GM23338 (cell line): Measurements from ENCODE around the gene PPIC. TPM values are rescaled to one million over a fixed set of nuclear protein-coding genes. Genes with fewer than 3 reads are reported as not detected.

Experiments
- ATAC-seq: fragments of 200-7000 bp; cut with Tn5 transposase; 3 replicates; pipeline ENCODE4 v1.9.1; 2020
- DNase-seq: peaks from one replicate; pipeline ENCODE4 v3.0.0-alpha.2; 2015; ENCODE audit warnings: low spot score
- H2AFZ ChIP-seq: fragments of 200-600 bp; sonication (generic); 2 replicates; pipeline ENCODE4 v1.8.0; 2016; ENCODE audit warnings: antibody characterized with exemption, mild to moderate bottlenecking, moderate library complexity
- H3F3A ChIP-seq: fragments of 200-600 bp; sonication (generic); replicated peaks from 2 replicates; pipeline ENCODE4 v1.8.0; 2017; ENCODE audit warnings: antibody characterized with exemption, mixed run types, low read depth
- H3K27ac ChIP-seq: fragments of 200-600 bp; sonication (generic); 2 replicates; pipeline ENCODE4 v1.6.1; 2016; ENCODE audit warnings: low read depth
- H3K27me3 ChIP-seq: fragments of 200-600 bp; sonication (generic); 2 replicates; pipeline ENCODE4 v1.8.0; 2016; ENCODE audit warnings: mild to moderate bottlenecking, mixed run types, moderate library complexity; ENCODE audit not compliant: insufficient read depth
- H3K36me3 ChIP-seq: fragments of 200-600 bp; sonication (generic); 2 replicates; pipeline ENCODE4 v1.8.0; 2016; ENCODE audit warnings: mild to moderate bottlenecking; ENCODE audit not compliant: insufficient read depth
- H3K4me1 ChIP-seq: fragments of 200-600 bp; sonication (generic); 2 replicates; pipeline ENCODE4 v1.8.0; 2016; ENCODE audit warnings: mild to moderate bottlenecking, moderate library complexity; ENCODE audit not compliant: insufficient read depth
- H3K4me2 ChIP-seq: fragments of 200-600 bp; sonication (generic); 2 replicates; pipeline ENCODE4 v1.7.1; 2017; ENCODE audit warnings: mixed run types
- H3K4me3 ChIP-seq: fragments of 200-600 bp; sonication (generic); 2 replicates; pipeline ENCODE4 v1.6.1; 2016; ENCODE audit warnings: mixed run types
- H3K79me2 ChIP-seq: fragments of 200-600 bp; sonication (generic); replicated peaks from 2 replicates; pipeline ENCODE4 v1.8.0; 2017; ENCODE audit warnings: mild to moderate bottlenecking; ENCODE audit not compliant: insufficient read depth
- H3K9me2 ChIP-seq: fragments of 200-600 bp; sonication (generic); 2 replicates; pipeline ENCODE4 v1.8.0; 2017; ENCODE audit not compliant: insufficient read depth
- H4K20me1 ChIP-seq: fragments of 200-600 bp; sonication (generic); replicated peaks from 2 replicates; pipeline ENCODE4 v1.8.0; 2017; ENCODE audit warnings: mild to moderate bottlenecking; ENCODE audit not compliant: insufficient read depth
- H3K27ac Mint-ChIP-seq: 2 replicates; pipeline ENCODE4 v1.8.0; 2020; ENCODE audit warnings: inconsistent platforms, mild to moderate bottlenecking, moderate library complexity, mixed read lengths
- H3K27me3 Mint-ChIP-seq: 3 replicates; pipeline ENCODE4 v1.8.0; 2022; ENCODE audit warnings: low read depth, mild to moderate bottlenecking, moderate library complexity, mixed read lengths, inconsistent platforms; ENCODE audit not compliant: insufficient read depth, poor library complexity
- H3K36me3 Mint-ChIP-seq: 3 replicates; pipeline ENCODE4 v1.8.0; 2021; ENCODE audit warnings: low read depth, mild to moderate bottlenecking, inconsistent platforms, moderate library complexity, mixed read lengths
- H3K4me1 Mint-ChIP-seq: 3 replicates; pipeline ENCODE4 v1.8.0; 2020; ENCODE audit warnings: mild to moderate bottlenecking, inconsistent platforms, mixed read lengths
- H3K4me3 Mint-ChIP-seq: 3 replicates; pipeline ENCODE4 v1.8.0; 2021; ENCODE audit warnings: moderate library complexity, mild to moderate bottlenecking, inconsistent platforms, mixed read lengths
- H3K9me3 Mint-ChIP-seq: 3 replicates; pipeline ENCODE4 v1.8.0; 2020; ENCODE audit warnings: moderate library complexity, mild to moderate bottlenecking, inconsistent platforms, mixed read lengths
- CTCF ChIP-seq, 2 experiments: fragments of 200-600 bp in 1 of 2; sonication (generic) in 1 of 2; conservative IDR thresholded peaks; 2 replicates each; pipeline versions ENCODE4 v1.5.1 to v1.6.1; 2016 to 2017; ENCODE audit warnings: antibody characterized with exemption in 2 of 2, low read depth in 2 of 2, mild to moderate bottlenecking in 2 of 2, moderate library complexity in 1 of 2
- EZH2 ChIP-seq: fragments of 200-600 bp; sonication (generic); IDR thresholded peaks from one replicate; pipeline ENCODE4 v1.8.0; 2017; ENCODE audit warnings: antibody characterized with exemption, mild to moderate bottlenecking, low read depth; ENCODE audit not compliant: unreplicated experiment
- NANOG ChIP-seq: IDR thresholded peaks from 2 replicates; pipeline ENCODE4 v1.6.1; 2016; ENCODE audit warnings: antibody characterized with exemption, borderline replicate concordance
- ZNF462 ChIP-seq: fragments of 250-450 bp; sonication (Bioruptor Pico); IDR thresholded peaks from 2 replicates; pipeline ENCODE4 v1.5.0; 2020; ENCODE audit warnings: mild to moderate bottlenecking, moderate library complexity
- polyA plus RNA-seq: library from polyadenylated mRNA; unstranded; fragments of >200 nt; fragmentation: Nextera tagmentation; extraction: Ambion mirVana; gene quantifications from 2 replicates; pipeline ENCODE4 v1.2.1, GENCODE V29; 2016
- total RNA-seq: library from RNA; depleted of rRNA; stranded (reverse); fragments of >200 nt; shearing (Covaris generic); gene quantifications from 2 replicates; pipeline ENCODE4 v1.2.3, GENCODE V29; 2014

PPIC gene
- total and polyA plus RNA-seq, 2 experiments from 2014 or later, result 13.9 to 21.0 TPM

- H3K9me3 Mint-ChIP-seq, result no peaks in the 10 kb centered on the region
- Histone ChIP-seq H3K79me2 (no peaks in the 10 kb centered on the region), H3K4me1 (peaks cover 13% of the 10 kb centered on the region; the same call in 1 of the 2 replicates), H3K27ac (peak overlapping the region; percentile 18; the same call in 1 of the 2 replicates), H2AFZ (no peak overlapping the region), H4K20me1 (no peaks in the 10 kb centered on the region), H3K4me2 (peak overlapping the region; percentile 44; the same call in 1 of the 2 replicates), H3K9me2 (no peaks in the 10 kb centered on the region), H3K27me3 (no peaks in the 10 kb centered on the region), H3F3A (no peaks in the 10 kb centered on the region), H3K4me3 (no peak overlapping the region), H3K36me3 (no peaks in the 10 kb centered on the region)
- DNase-seq (no peak), ATAC-seq (peak; percentile 42)
- H3K4me1 Mint-ChIP-seq, result peaks cover 9% of the 10 kb centered on the region; the same call in 2 of the 3 replicates
- peaks cover 2% of the 10 kb centered on the region for H3K27me3 Mint-ChIP-seq
- no peaks in the 10 kb centered on the region for H3K36me3 Mint-ChIP-seq
- H3K4me3 Mint-ChIP-seq, result no peak overlapping the region
- no peak overlapping the region; the same call in 1 of the 2 replicates for H3K27ac Mint-ChIP-seq
- no peak for TF ChIP-seq CTCF (conservative IDR thresholded peaks at IDR 0.05; ENCODE audit: low read depth in 2 of 2)
- TF ChIP-seq NANOG, result no peak
- TF ChIP-seq ZNF462 (CRISPR knock-in tag), result no peak
- TF ChIP-seq EZH2, result no peak
These were observed 28.8 kb downstream of the PPIC start for GRCh38 chr5:123007754-123008153.
